CD4-positive, alpha-beta T cell treated with Interleukin-1 beta for 1 hour (primary cell): ENCODE results near the gene TAOK3.
"Not testable (repeated sequence)": the region's sequence is repeated elsewhere in the genome, so short reads cannot be mapped to it uniquely, and the experiment has no call there.

Experiments
- DNase-seq, 2 donors: peaks; one replicate each; pipeline ENCODE4 v3.0.0-alpha.2; 2020 to 2022

Gene TAOK3

GRCh38 chr12:118288174-118288573, 84.5 kb downstream of the TAOK3 start:
- no peak for DNase-seq

- DNase-seq, result no peak
These were observed 85.0 kb downstream of the TAOK3 start for GRCh38 chr12:118287728-118288127.

GRCh38 chr12:118282767-118283166, 89.9 kb downstream of the TAOK3 start:
- no peak for DNase-seq

- not testable (repeated sequence) for DNase-seq
These were observed 94.4 kb downstream of the TAOK3 start for GRCh38 chr12:118278288-118278687.

GRCh38 chr12:118274066-118274465, 98.6 kb downstream of the TAOK3 start:
- no peak for DNase-seq

- DNase-seq, result no peak
These were observed 100.8 kb downstream of the TAOK3 start for GRCh38 chr12:118271770-118272417.

- no peak for DNase-seq
These were observed 101.5 kb downstream of the TAOK3 start for GRCh38 chr12:118271183-118271582.

- no peak for DNase-seq
These were observed 102.9 kb downstream of the TAOK3 start for GRCh38 chr12:118269806-118270205.

- DNase-seq, result no peak
These were observed 113.6 kb downstream of the TAOK3 start for GRCh38 chr12:118259079-118259478.

GRCh38 chr12:118256352-118256751, 116.4 kb downstream of the TAOK3 start:
- DNase-seq, result no peak

- no peak for DNase-seq
These were observed 123.2 kb downstream of the TAOK3 start for GRCh38 chr12:118249547-118249946.

- not testable (repeated sequence) for DNase-seq
These were observed 126.8 kb downstream of the TAOK3 start for GRCh38 chr12:118245886-118246285.

GRCh38 chr12:118238888-118239287, 133.8 kb downstream of the TAOK3 start:
- no peak for DNase-seq

- no peak for DNase-seq
These were observed 134.8 kb downstream of the TAOK3 start for GRCh38 chr12:118237908-118238307.

- no peak for DNase-seq
These were observed 135.5 kb downstream of the TAOK3 start for GRCh38 chr12:118237052-118237665.

- no peak for DNase-seq
These were observed 152.0 kb downstream of the TAOK3 start for GRCh38 chr12:118220702-118221101.

- DNase-seq, result no peak
These were observed 152.9 kb downstream of the TAOK3 start for GRCh38 chr12:118219772-118220171.

- no peak for DNase-seq
These were observed 153.6 kb downstream of the TAOK3 start for GRCh38 chr12:118219106-118219505.

- DNase-seq, result no peak
These were observed 159.3 kb downstream of the TAOK3 start for GRCh38 chr12:118213452-118213851.

- no peak for DNase-seq
These were observed 160.1 kb downstream of the TAOK3 start for GRCh38 chr12:118212606-118213005.

- no peak for DNase-seq
These were observed 166.6 kb downstream of the TAOK3 start for GRCh38 chr12:118206107-118206412.

- DNase-seq, result no peak
These were observed 178.7 kb downstream of the TAOK3 start for GRCh38 chr12:118193958-118194357.

- DNase-seq, result no peak
These were observed 179.2 kb downstream of the TAOK3 start for GRCh38 chr12:118193477-118193876.

- no peak for DNase-seq
These were observed 182.4 kb downstream of the TAOK3 start for GRCh38 chr12:118190266-118190665.

GRCh38 chr12:118189741-118190191, 182.9 kb downstream of the TAOK3 start:
- DNase-seq, result no peak
